Renal cortical epithelial cell (primary cell): ENCODE data around the gene PYCARD. TPM values are rescaled to one million over a fixed set of nuclear protein-coding genes. Genes with fewer than 3 reads are reported as not detected.
"Not testable (repeated sequence)": the region's sequence is repeated elsewhere in the genome, so short reads cannot be mapped to it uniquely, and the experiment has no call there.

Source experiments
- DNase-seq: peaks from one replicate; pipeline ENCODE4 v3.0.0-alpha.2; 2011; ENCODE audit warnings: low read depth
- total RNA-seq: library from RNA; depleted of rRNA; stranded (reverse); fragments of >200 nt; gene quantifications from 2 replicates; pipeline ENCODE4 v1.2.3, GENCODE V29; 2014

PYCARD gene
- 19.9 and 99.7 TPM in 2 replicates for total RNA-seq

GRCh38 chr16:31202414-31203375, at the start of gene PYCARD:
PYCARD (minus strand) TSS chr16:31202760; CDS start chr16:31202690, 70 bp downstream.
- DNase-seq: no peak

GRCh38 chr16:31251435-31251834, 48.9 kb upstream of the PYCARD start:
- DNase-seq: no peak

- DNase-seq: no peak
Measured at GRCh38 chr16:31250782-31251384, 48.3 kb upstream of the PYCARD start.

- no peak for DNase-seq
Measured at GRCh38 chr16:31248344-31248743, 45.8 kb upstream of the PYCARD start.

DNA sequence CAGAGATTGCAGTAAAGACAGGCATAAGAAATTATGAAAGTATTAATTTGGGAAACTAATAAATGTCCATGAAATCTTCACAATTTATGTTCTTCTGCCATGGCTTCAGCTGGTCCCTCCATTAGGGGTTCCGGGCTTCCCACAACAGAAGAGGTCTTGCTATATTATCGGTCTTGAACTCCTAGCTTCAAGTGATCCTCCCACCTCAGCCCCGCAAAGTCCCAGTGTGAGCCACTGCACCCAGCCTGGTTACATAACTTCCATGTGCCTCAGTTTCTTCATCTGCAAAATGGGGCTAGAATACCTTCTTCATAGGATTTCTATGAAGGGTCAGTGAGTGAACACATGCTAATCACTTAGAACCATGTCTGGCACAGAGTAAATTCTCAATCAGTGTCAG, 43.7 kb upstream of the PYCARD start:
- DNase-seq: no peak

- DNase-seq: not testable (repeated sequence)
Measured at GRCh38 chr16:31245598-31245997, 43.0 kb upstream of the PYCARD start.

DNA sequence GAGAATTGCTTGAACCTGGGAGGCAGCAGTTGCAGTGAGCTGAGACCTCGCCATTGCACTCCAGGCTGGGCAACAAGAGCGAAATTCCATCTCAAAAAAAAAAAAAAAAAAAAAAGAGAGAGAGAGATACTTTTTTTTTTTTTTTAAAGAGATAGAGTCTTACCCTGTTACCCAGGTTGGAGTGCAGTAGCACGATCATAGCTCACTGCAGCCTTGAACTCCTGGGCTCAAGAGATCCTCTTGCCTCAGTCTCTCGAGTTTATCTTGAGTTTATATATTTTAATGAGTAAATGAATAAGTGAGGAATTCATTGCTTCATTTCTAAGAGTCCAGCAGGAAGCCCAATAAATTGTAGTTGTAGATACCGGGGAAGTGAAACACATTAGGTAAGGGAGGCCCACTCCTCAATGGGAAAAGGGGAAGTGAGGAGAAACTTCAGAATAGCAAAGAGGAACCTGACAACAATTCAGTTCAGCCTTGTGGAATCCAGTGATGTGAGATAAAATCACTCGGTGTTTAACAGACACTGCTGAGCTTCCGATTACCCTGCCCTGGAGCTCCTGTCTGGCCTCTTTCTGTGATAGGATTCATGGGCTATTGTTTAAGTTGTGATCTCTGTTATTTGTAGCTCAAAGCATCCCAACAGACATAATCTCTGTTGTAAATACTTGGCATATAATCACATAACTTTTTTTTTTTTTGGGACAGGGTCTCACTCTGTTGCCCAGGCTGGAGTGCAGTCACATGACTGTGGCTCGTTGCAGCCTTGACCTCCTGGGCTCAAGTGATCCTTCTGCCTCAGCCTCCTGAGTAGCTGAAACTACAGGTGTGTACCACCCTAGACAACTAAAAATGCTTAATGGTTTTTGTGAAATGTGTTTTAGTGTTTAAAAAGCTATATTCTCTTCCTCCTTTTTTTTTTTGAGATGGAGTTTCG, 41.4 kb upstream of the PYCARD start:
- no peak for DNase-seq

GRCh38 chr16:31242206-31242605, 39.6 kb upstream of the PYCARD start:
- no peak for DNase-seq

GRCh38 chr16:31238041-31238440, 35.5 kb upstream of the PYCARD start:
- no peak for DNase-seq

DNA sequence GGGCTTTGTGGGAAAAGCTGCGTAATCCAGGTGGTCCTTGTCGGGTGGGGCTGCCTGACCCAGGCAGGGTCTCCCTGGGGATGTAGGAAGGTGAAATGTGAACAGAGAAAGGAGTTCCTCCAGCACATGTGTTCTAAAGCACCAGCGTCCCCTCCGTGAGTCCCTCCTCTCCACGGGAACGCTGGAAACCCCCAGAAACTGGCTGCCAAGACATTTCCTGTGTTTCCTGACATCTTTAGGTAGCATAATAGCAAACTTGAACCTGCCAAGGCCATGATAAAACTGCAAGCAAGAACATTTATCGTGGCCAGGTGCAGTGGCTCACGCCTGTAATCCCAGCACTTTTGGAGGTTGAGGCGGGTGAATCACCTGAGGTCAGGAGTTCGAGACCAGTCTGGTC, 26.9 kb upstream of the PYCARD start:
- DNase-seq: no peak

DNA sequence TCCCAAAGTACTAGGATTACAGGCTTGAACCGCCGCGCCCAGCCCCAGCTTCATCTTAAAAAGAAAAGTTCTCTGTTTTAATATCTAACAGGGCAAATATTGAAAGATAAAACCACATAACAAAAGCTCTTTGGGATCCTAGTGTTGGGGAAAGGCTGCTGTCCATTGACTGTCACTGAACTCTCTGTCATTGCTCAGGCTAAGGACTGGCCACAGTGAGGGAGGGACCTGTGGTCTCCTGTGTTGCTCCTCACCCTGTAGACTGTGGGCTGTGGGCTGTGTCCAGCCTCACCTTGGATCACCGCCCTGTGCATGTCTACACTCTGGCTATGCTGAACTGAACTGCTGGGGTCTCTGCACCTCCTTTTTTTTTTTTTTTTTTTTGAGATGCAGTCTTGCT, 25.6 kb upstream of the PYCARD start:
- no peak for DNase-seq

DNA sequence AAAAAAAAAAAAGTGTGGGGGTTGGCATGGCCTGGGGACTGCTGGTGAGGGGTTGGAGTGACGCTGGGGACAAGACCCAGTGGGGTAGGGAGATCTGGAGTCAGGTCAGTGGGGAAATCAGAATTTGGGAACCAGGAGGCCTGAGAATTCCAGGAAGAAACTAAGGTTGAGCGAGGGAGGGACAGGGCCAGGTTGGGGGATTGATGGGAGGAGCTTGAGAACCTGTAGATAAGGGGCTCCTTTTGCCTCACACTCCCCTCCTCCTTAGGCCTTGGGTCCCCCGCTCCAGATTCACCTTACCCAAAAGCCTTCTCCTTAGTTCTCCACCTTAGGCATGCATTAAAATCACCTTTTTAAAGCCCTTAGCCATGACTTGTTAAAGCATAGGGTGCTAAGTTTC, 22.6 kb upstream of the PYCARD start:
- no peak for DNase-seq

- no peak for DNase-seq
Measured at GRCh38 chr16:31224092-31224955, 21.8 kb upstream of the PYCARD start.

- DNase-seq: no peak
Measured at GRCh38 chr16:31223044-31223443, 20.5 kb upstream of the PYCARD start.

DNA sequence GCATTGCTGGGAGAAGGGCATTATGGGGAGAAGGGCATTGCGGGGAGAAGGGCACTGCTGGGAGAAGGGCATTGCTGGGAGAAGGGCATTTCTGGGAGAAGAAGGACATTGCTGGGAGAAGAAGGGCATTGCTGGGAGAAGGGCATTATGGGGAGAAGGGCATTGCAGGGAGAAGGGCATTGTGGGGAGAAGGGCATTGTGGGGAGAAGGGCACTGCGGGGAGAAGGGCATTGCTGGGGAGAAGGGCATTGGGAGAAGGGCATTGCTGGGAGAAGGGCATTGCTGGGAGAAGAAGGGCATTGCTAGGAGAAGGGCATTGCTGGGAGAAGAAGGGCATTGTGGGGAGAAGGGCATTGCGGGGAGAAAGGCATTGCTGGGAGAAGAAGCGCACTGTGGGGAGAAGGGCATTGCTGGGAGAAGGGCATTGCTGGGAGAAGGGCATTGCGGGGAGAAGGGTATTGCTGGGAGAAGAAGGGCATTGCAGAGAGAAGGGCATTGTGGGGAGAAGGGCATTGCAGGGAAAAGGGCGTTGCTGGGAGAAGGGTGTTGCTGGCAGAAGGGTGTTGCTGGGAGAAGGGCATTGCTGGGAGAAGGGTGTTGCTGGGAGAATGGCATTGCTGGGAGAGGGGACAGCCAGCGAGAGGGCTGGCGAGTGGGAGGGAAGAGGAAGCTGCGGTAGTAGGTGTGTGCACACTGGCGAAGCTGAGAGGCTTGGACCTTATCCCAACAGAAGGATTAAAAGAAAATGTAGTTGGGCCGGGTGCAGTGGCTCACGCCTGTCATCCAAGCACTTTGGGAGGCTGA, 19.0 kb upstream of the PYCARD start:
- DNase-seq: no peak

- DNase-seq: no peak
Measured at GRCh38 chr16:31219154-31219741, 16.7 kb upstream of the PYCARD start.

DNA sequence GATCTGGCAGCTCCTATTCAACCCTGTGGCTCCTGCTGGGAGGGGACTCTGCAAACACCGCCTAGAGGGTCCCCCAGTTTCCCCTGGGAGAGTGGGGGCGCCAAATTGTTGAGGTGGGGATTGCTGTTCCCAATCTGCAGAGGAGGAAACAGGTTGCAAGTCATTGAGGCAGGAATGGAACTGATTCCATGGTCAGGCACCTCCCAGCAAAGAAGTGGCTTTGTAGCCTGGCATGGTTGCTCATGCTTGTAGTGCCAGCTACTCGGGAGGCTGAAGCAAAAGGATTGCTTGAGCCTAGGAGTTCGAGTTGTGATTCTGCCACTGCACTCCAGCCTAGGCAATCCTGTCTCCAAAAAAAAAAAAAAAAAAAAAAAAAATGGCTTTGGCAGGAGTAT, 14.6 kb upstream of the PYCARD start:
- DNase-seq: no peak

- no peak for DNase-seq
Measured at GRCh38 chr16:31216422-31217135, 14.0 kb upstream of the PYCARD start, which contains the start of gene PYDC1. PYDC1 (minus strand) TSS chr16:31217135; CDS start chr16:31217028, 107 bp downstream.
